HG02885 (cell line): Measurements from ENCODE around the gene ZNF214.
"Not testable (repeated sequence)": the region's sequence is repeated elsewhere in the genome, so short reads cannot be mapped to it uniquely, and the experiment has no call there.

ENCODE experiments used
- ATAC-seq: cut with Tn5 transposase; IDR thresholded peaks from one replicate; pipeline ENCODE4 v1.9.1; 2021; ENCODE audit warnings: mild to moderate bottlenecking; ENCODE audit not compliant: unreplicated experiment, poor library complexity

The ZNF214 gene

DNA sequence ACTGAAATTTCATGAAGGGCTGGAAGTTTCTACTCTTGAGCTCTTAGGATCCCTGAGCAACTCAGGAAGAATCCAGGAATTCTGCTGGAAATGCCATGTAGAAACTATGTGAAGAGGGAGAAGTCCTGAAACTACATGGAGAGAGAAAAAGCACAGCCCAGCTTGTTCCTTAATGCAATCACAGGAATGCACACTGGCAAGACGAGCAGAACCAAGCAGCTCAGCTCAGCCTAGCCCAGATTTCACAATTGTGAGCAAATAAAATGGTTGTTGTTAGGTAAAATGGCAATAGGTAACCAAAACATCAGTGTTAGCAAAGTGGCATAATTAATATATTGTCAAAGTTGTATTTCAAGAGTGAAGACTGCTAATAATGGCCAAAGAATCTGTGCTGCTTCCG lies 28.1 kb downstream of the ZNF214 start:
- no peak for ATAC-seq

DNA sequence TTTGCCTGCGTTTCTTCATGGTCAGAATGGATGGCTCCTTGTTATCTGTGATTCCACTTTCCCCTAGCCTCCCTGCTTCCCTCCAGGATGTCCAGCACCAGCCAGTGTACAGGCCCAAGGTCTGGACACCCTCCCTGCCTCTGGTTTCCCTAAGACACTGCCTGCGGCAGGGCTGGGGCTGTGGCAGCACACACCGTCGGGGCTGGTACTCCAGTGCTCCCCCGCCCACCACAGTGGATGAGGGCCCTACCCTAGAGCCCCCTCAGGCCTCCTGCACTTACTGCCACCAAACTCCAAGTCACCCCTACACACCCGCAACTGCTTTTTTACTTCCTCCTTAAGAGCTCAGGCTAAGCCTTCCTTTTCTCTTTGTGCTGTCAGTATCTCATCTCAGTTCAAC lies 28.9 kb downstream of the ZNF214 start:
- no peak for ATAC-seq

DNA sequence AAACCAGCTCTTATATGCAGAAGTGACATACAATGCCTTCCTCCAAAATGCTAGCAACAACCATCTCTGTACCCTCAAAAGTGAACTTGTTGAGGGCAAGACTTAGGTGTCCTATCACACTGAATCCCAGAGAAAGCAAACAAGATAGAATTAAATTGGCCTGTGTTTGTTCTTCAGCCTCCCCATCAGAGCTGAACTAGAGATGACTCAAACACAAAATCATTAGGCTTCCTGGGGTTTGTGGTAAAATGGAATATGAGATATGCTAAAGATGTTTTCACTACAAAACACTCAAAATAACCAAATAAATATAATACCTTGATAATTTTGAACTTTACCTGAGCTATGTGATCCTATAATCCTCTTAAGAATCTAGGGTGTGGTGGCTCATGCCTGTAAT lies 31.6 kb downstream of the ZNF214 start:
- no peak for ATAC-seq

DNA sequence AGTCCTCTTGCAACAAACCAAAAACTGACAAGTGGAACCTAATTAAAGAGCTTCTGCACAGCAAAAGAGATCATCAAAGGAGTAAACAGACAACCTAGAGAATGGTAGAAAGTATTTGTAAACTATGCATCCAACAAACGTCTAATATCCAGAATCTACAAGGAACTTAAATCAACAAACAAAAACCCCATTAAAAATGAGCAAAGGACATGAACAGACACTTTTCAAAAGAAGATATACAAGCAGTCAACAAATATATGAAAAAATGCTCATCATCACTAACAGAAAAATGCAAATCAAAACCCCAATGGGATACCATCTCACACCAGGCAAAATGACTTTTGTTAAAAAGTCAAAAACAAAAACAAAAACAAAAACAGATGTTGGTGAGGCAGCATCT lies 33.7 kb downstream of the ZNF214 start:
- ATAC-seq = no peak

DNA sequence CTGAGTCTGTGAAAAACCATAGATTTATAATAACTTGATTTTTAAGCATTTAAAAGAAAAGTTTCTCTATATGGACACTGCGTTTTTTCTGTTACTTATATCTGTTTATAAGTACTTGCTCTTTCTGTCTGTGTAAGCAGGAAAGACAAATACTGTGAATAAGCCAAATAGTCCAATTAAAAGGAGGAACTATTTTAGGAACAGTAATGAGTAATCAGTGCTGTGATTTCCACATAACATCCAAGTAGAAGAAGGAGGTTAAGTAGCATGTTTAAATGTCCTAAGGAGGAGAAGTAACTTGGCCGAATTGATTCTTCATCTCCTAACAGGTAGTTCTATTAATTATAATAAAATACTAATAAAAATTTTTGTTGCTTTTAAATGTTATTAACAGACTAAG lies 40.8 kb downstream of the ZNF214 start:
- no peak for ATAC-seq

DNA sequence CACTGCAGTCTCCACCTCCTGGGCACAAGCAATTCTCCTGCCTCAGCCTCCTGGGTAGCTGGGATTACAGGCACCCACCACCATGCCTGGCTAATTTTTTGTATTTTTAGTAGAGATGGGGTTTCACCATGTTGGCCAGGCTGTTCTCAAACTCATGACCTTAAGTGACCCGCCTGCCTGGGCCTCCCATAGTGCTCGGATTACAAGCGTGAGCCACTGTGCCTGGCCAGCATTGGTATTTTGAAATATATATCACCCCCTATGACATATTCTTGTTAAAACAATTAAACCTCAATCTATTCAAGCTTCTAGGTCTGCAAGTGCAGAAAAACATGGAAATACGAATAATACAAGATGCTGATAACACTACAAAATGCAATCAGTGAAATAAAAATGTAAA lies 50.3 kb downstream of the ZNF214 start:
- ATAC-seq = not testable (repeated sequence)

DNA sequence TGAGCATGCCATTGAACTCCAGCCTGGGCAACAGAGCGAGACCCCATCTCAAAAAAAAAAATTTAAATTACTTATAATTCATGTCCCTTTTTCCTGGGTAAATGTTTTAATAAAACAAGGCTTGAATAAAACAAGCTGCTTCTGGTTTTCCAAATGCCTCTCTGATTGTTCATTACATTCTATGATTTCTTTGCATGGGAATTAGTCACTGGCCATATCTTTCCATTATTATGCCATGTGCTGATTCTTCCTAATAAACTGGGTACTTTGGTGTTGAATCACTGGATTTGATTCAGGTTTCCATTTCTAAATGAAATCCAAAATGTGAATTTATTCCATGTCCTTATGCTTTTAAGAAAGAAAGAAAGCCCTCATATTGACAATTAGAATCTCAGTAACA lies 51.3 kb downstream of the ZNF214 start:
- ATAC-seq = no peak

DNA sequence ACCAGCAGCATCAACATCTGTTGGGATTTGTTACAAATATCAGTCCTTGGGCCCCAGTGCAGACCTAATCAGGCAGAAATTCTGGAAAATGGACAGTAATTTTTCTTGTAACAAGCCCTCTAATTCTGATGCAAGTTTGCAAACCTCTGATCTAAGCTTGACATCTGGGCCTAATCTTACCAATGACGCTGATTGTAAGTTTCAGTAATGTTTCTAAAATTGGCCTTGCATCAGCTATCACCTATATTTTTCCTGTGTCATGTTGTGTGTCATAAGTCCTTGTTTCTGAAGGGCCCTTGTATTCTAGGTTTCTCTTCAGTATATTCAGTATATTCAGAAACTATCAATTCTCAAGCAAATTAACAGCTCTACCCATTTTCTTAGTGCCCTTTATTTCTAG lies 57.5 kb downstream of the ZNF214 start:
- ATAC-seq = peak; percentile 88

DNA sequence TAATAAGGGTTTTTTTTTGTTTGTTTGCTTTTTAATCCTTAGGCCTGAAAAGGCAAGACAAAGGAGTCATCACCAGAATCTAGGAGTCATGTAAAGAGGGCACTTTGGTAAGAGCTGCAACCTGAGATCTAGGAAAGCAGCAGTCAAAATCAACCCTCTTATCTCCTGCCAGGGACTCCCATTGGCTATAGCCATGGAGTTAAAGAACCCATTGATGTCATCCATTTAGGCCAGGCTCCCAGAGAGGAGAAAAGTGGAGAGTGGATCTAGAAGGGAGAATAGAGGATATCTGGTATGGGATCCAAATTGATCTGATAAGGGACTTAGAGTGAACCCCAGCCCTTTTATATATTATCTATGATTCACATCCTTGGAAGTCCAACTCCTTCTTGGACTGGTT lies 58.0 kb downstream of the ZNF214 start:
- ATAC-seq = peak; percentile 6

DNA sequence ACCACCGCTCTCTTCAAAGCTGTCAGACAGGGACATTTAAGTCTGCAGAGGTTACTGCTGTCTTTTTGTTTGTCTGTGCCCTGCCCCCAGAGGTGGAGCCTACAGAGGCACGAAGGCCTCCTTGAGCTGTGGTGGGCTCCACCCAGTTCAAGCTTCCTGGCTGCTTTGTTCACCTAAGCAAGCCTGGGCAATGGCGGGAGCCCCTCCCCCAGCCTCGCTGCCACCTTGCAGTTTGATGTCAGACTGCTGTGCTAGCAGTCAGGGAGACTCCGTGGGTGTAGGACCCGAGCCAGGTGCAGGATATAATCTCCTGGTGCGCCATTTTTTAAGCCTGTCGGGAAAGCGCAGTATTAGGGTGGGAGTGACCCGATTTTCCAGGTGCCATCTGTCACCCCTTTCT lies 65.9 kb downstream of the ZNF214 start:
- ATAC-seq = not testable (repeated sequence)
